T-cell (primary cell): ENCODE measurements around the gene OR6C74. TPM values are rescaled to one million over a fixed set of nuclear protein-coding genes. Genes with fewer than 3 reads are reported as not detected.

Experiments
- ATAC-seq, 4 experiments: fragments of 200-7000 bp in 3 of 4; fragments of 150-1000 bp in 1 of 4; cut with Tn5 transposase; replicated peaks in 1 of 4; 1 replicate in 3 of 4; 2 replicates in 1 of 4; pipeline ENCODE4 v1.10.0; 2021; ENCODE audit warnings: moderate library complexity in 3 of 4, mild to moderate bottlenecking in 2 of 4, moderate number of reproducible peaks in 1 of 4
- CTCF ChIA-PET, 2 donors: fragments of 300-600 bp; sonication (Branson Sonifier 250); formaldehyde crosslinking; loops; one replicate each; lab custom pipeline; 2022; ENCODE audit warnings: antibody characterized with exemption in 2 of 2; lab: Charles Lee
- POLR2A ChIA-PET, 2 donors: fragments of 300-600 bp; sonication (Branson Sonifier 250); formaldehyde crosslinking; loops; one replicate each; lab custom pipeline; 2022; ENCODE audit warnings: antibody characterized with exemption in 2 of 2; lab: Charles Lee
- DNase-seq, 35 experiments: peaks; one replicate each; pipeline versions ENCODE4 v3.0.0 to v3.0.0-alpha.2; 2013 to 2023
- H3K27ac ChIP-seq: one replicate; pipeline ENCODE4 v1.5.1; 2013; ENCODE audit warnings: low read length
- H3K27me3 ChIP-seq, 2 experiments: replicated peaks in 1 of 2; 1 replicate in 1 of 2; 2 replicates in 1 of 2; pipeline versions ENCODE4 v1.6.1 to v1.7.0; 2013; ENCODE audit warnings: low read length in 1 of 2, mixed read lengths in 1 of 2; ENCODE audit not compliant: control insufficient read depth in 2 of 2, insufficient read depth in 2 of 2; ENCODE audit errors: extremely low read depth in 1 of 2
- H3K36me3 ChIP-seq, 2 donors: 1 replicate in 1 of 2; 2 replicates in 1 of 2; pipeline versions ENCODE4 v1.6.1 to v1.7.0; 2013; ENCODE audit warnings: low read length in 1 of 2; ENCODE audit not compliant: control insufficient read depth in 2 of 2, insufficient read depth in 1 of 2; ENCODE audit errors: extremely low read depth in 1 of 2
- H3K4me1 ChIP-seq, 2 experiments: 1 replicate in 1 of 2; 2 replicates in 1 of 2; pipeline versions ENCODE4 v1.6.1 to v1.7.0; 2013; ENCODE audit warnings: low read length in 2 of 2, mixed read lengths in 1 of 2; ENCODE audit not compliant: insufficient read depth in 2 of 2, control insufficient read depth in 1 of 2; ENCODE audit errors: extremely low read depth in 1 of 2
- H3K4me3 ChIP-seq, 2 donors: 1 replicate in 1 of 2; 2 replicates in 1 of 2; pipeline versions ENCODE4 v1.5.1 to v1.7.0; 2013; ENCODE audit warnings: mild to moderate bottlenecking in 2 of 2, low read length in 1 of 2, moderate library complexity in 1 of 2; ENCODE audit not compliant: control insufficient read depth in 1 of 2; ENCODE audit errors: extremely low read depth in 1 of 2
- H3K9me3 ChIP-seq: 2 replicates; pipeline ENCODE4 v1.7.0; 2013
- H3K27ac Mint-ChIP-seq, 2 donors: one replicate each; pipeline ENCODE4 v1.8.0; 2020 to 2021; ENCODE audit warnings: mild to moderate bottlenecking in 2 of 2, mixed read lengths in 2 of 2
- H3K27me3 Mint-ChIP-seq, 2 donors: one replicate each; pipeline ENCODE4 v1.8.0; 2021 to 2022; ENCODE audit warnings: mixed read lengths in 2 of 2
- H3K36me3 Mint-ChIP-seq: one replicate; pipeline ENCODE4 v1.8.0; 2021; ENCODE audit warnings: mixed read lengths
- H3K4me1 Mint-ChIP-seq, 3 donors: one replicate each; pipeline ENCODE4 v1.8.0; 2020 to 2022; ENCODE audit warnings: mixed read lengths in 3 of 3, mild to moderate bottlenecking in 1 of 3
- H3K4me3 Mint-ChIP-seq, 3 donors: one replicate each; pipeline ENCODE4 v1.8.0; 2020 to 2022; ENCODE audit warnings: mild to moderate bottlenecking in 3 of 3, mixed read lengths in 3 of 3, moderate library complexity in 3 of 3
- H3K9me3 Mint-ChIP-seq, 3 donors: one replicate each; pipeline ENCODE4 v1.8.0; 2020 to 2022; ENCODE audit warnings: mixed read lengths in 3 of 3
- WGBS: methylation state at CpG from one replicate; pipeline ENCODE4 v1.1.5; 2013; ENCODE audit warnings: missing lambda C conversion rate; ENCODE audit not compliant: insufficient coverage; 5-methylcytosine and 5-hydroxymethylcytosine counted together
- total RNA-seq, 35 experiments: library from RNA in 6 of 35; stranded (reverse) in 6 of 35; fragments of 120-200 nt in 1 of 35; gene quantifications; one replicate each; pipeline versions ENCODE4 v1.2.1 to v1.2.4 and lab custom pipeline; 2013 to 2026

The OR6C74 gene
- total RNA-seq, 5 donors from 2014 or later (not counting 1 experiment from before 2014, with no cell fraction given): not detected

DNA sequence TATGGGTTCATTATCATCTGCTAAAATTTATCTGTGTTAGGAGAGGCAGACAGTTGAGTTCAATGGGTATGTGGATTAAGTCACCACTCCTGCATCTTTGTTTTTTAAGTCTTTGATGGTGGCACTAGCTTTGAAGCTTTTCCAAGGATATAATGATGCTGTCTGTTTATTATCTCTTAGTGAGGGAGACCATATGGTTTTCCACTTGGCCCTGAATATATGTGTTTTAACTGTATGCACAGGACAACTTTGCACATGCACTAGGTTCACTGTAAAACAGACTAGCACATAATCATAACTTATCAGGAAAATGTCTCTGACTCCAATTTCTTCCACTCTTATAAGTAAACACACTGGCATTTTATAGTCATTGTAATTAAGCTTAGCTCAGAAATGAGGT is 8.9 kb downstream of the OR6C74 start:
- H3K27me3 ChIP-seq: no peaks in the 10 kb centered on the region
- H3K27ac ChIP-seq: no peak overlapping the region
- H3K4me1 Mint-ChIP-seq: no peaks in the 10 kb centered on the region
- H3K4me3 ChIP-seq: no peak overlapping the region
- no peaks in the 10 kb centered on the region for H3K4me1 ChIP-seq
- ChIA-PET CTCF (no interaction called here), POLR2A (no interaction called here)
- DNase-seq (no peak), ATAC-seq (no peak)
- H3K36me3 Mint-ChIP-seq: no peaks in the 10 kb centered on the region
- H3K36me3 ChIP-seq: no peaks in the 10 kb centered on the region
- H3K27me3 Mint-ChIP-seq: peaks cover 15 to 27% of the 10 kb centered on the region in 2 donors
- H3K9me3 Mint-ChIP-seq: no peaks in the 10 kb centered on the region
- no peak overlapping the region for H3K27ac Mint-ChIP-seq
- H3K9me3 ChIP-seq: no peaks in the 10 kb centered on the region
- H3K4me3 Mint-ChIP-seq: no peak overlapping the region

DNA sequence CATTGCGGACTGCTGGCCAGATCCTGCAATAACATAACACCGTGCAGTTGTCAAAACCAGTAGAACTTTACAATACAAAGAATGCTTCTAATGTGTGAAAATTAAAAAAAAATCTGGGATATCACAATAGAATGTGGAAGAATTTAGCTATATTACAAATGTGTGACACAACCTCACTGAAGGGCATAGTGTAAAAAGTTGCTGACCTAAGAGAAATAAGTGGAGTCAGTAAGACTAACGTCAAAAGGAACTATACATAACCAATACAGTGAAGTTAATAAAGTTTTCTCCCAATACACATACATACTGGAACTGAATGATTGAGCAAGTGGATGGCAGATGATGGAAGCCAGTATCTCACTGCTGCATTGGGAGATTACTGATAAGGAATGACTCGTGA is 12.4 kb downstream of the OR6C74 start:
- Histone ChIP-seq H3K4me1 (no peaks in the 10 kb centered on the region), H3K27ac (no peak overlapping the region), H3K27me3 (no peaks in the 10 kb centered on the region), H3K4me3 (no peak overlapping the region), H3K9me3 (no peaks in the 10 kb centered on the region), H3K36me3 (no peaks in the 10 kb centered on the region)
- no peak overlapping the region for H3K4me3 Mint-ChIP-seq
- ATAC-seq (no peak), DNase-seq (no peak)
- WGBS: no CpG with 5 or more reads among the region's 4 CpGs
- ChIA-PET POLR2A (no interaction called here), CTCF (no interaction called here)
- peaks cover 5 to 20% of the 10 kb centered on the region in 2 donors for H3K27me3 Mint-ChIP-seq
- H3K27ac Mint-ChIP-seq: no peak overlapping the region
- H3K9me3 Mint-ChIP-seq: no peaks in the 10 kb centered on the region
- H3K4me1 Mint-ChIP-seq: no peaks in the 10 kb centered on the region
- H3K36me3 Mint-ChIP-seq: no peaks in the 10 kb centered on the region

DNA sequence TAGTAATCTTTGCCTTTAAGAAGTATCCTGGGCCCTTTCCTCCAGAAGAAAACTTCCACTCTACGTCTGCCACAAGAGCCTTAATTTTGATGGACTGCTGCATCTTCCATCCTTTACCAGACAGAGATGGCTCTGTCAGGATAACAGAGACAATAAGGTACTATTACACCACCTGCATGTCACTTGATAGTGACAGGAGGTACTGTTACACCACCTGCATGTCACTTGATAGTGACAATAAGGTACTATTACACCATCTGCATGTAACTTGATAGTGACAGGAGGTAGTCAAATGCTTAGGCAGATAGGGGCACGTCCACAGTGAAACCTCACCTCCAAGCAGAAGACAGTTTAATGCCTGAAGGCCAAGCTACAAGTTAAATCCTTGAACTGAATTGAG is 13.9 kb downstream of the OR6C74 start:
- DNase-seq (no peak), ATAC-seq (no peak)
- 40% methylated on average over 1 of the region's 2 CpGs for WGBS
- Histone ChIP-seq H3K27ac (no peak overlapping the region), H3K36me3 (no peaks in the 10 kb centered on the region), H3K27me3 (peaks cover 0 to 2% of the 10 kb centered on the region in 2 experiments), H3K4me1 (no peaks in the 10 kb centered on the region), H3K9me3 (no peaks in the 10 kb centered on the region), H3K4me3 (no peak overlapping the region)
- no peak overlapping the region for H3K27ac Mint-ChIP-seq
- no peak overlapping the region for H3K4me3 Mint-ChIP-seq
- peaks cover 5 to 20% of the 10 kb centered on the region in 2 donors for H3K27me3 Mint-ChIP-seq
- ChIA-PET CTCF (no interaction called here), POLR2A (no interaction called here)
- no peaks in the 10 kb centered on the region for H3K36me3 Mint-ChIP-seq
- no peaks in the 10 kb centered on the region for H3K4me1 Mint-ChIP-seq
- H3K9me3 Mint-ChIP-seq: no peaks in the 10 kb centered on the region

GRCh38 chr12:55280991-55281390 is 36.6 kb downstream of the OR6C74 start:
- peaks cover 0 to 5% (median 2%) of the 10 kb centered on the region in 3 donors for H3K9me3 Mint-ChIP-seq
- Histone ChIP-seq H3K9me3 (no peaks in the 10 kb centered on the region), H3K27me3 (peaks cover 0 to 8% of the 10 kb centered on the region in 2 experiments), H3K4me1 (no peaks in the 10 kb centered on the region), H3K36me3 (no peaks in the 10 kb centered on the region), H3K27ac (no peak overlapping the region), H3K4me3 (no peak overlapping the region)
- DNase-seq: no peak
- H3K4me1 Mint-ChIP-seq: no peaks in the 10 kb centered on the region
- ATAC-seq: no peak
- peaks cover 26 to 30% of the 10 kb centered on the region in 2 donors for H3K27me3 Mint-ChIP-seq
- POLR2A ChIA-PET: no interaction called here
- H3K4me3 Mint-ChIP-seq: no peak overlapping the region
- no peaks in the 10 kb centered on the region for H3K36me3 Mint-ChIP-seq
- no peak overlapping the region for H3K27ac Mint-ChIP-seq
- WGBS: no CpG with 5 or more reads among the region's 2 CpGs
- CTCF ChIA-PET: no interaction called here

- CTCF ChIA-PET: no interaction called here
- Mint-ChIP-seq H3K27ac (no peak overlapping the region), H3K36me3 (no peaks in the 10 kb centered on the region), H3K4me1 (no peaks in the 10 kb centered on the region), H3K4me3 (no peak overlapping the region), H3K9me3 (no peaks in the 10 kb centered on the region), H3K27me3 (peaks cover 27 to 30% of the 10 kb centered on the region in 2 donors)
- Histone ChIP-seq H3K36me3 (no peaks in the 10 kb centered on the region), H3K9me3 (no peaks in the 10 kb centered on the region), H3K27ac (no peak overlapping the region), H3K4me3 (no peak overlapping the region), H3K27me3 (peaks cover 0 to 14% of the 10 kb centered on the region in 2 experiments), H3K4me1 (no peaks in the 10 kb centered on the region)
- POLR2A ChIA-PET: interaction anchor here in 1 of 2 donors (0.7 kb wide), 1 partner anchor 26 kb away, joined by 6 read pairs; no protein-coding TSS in a partner anchor
- WGBS: no CpG with 5 or more reads among the region's 2 CpGs
- ATAC-seq (no peak), DNase-seq (no peak)
Observed at GRCh38 chr12:55289999-55290398, 45.6 kb downstream of the OR6C74 start.

Other genes starting within 250 kb of the OR6C74 start
- under 1 TPM in 1 of 5 donors, not detected in 4; 0.06 TPM for gene NEUROD4, start 224.6 kb upstream of the OR6C74 start, total RNA-seq
- gene OR9K2, start 118.2 kb upstream of the OR6C74 start, total RNA-seq: not detected
- gene OR10A7, start 23.6 kb upstream of the OR6C74 start, total RNA-seq: not detected
- gene OR6C6, start 52.0 kb downstream of the OR6C74 start, total RNA-seq: not detected
- not detected for gene OR6C1, start 69.7 kb downstream of the OR6C74 start, total RNA-seq
- gene OR6C3, start 86.1 kb downstream of the OR6C74 start, total RNA-seq: not detected
- gene OR6C75, start 118.4 kb downstream of the OR6C74 start, total RNA-seq: not detected
- not detected for gene OR6C65, start 155.9 kb downstream of the OR6C74 start, total RNA-seq
- gene OR6C76, start 181.6 kb downstream of the OR6C74 start, total RNA-seq: not detected
- not detected for gene OR6C2, start 199.5 kb downstream of the OR6C74 start, total RNA-seq
- not detected for gene OR6C70, start 225.5 kb downstream of the OR6C74 start, total RNA-seq
- not detected for gene OR6C68, start 247.8 kb downstream of the OR6C74 start, total RNA-seq